Measurements from ENCODE around the gene ISG15.

- TF ChIP-seq EZH2phosphoT487 (IDR thresholded peaks at IDR 0.05; ENCODE audit: borderline replicate concordance) (no peak), CTCF (conservative IDR thresholded peaks at IDR 0.05; ENCODE audit: low read length) (no peak)
These were observed 19.8 kb upstream of the ISG15 start for GRCh38 chr1:993379-993995.

All from Loucy (cell line).